GM12891 (cell line): ENCODE measurements around the gene SLC19A2.

Source experiments
- POLR2A ChIP-seq: IDR thresholded peaks from 2 replicates; pipeline ENCODE4 v1.6.1; 2011; ENCODE audit warnings: low read depth, low read length, control low read depth
- POLR2AphosphoS5 ChIP-seq: IDR thresholded peaks from 2 replicates; pipeline ENCODE4 v1.6.1; 2011; ENCODE audit warnings: low read depth, low read length, control low read depth
- SPI1 ChIP-seq: IDR thresholded peaks from 2 replicates; pipeline ENCODE4 v1.6.1; 2011; ENCODE audit warnings: low read depth, low read length, control low read depth
- TAF1 ChIP-seq: IDR thresholded peaks from 2 replicates; pipeline ENCODE4 v1.6.1; 2011; ENCODE audit warnings: low read depth, low read length, control low read depth

- TF ChIP-seq TAF1 = no peak
- no peak for TF ChIP-seq POLR2A
- TF ChIP-seq POLR2AphosphoS5 = no peak
- TF ChIP-seq SPI1 = no peak
These were observed 16.8 kb downstream of the SLC19A2 start for GRCh38 chr1:169468982-169469381.
